GM12878 (cell line): Measurements from ENCODE around the gene TNFRSF8. TPM values are rescaled to one million over a fixed set of nuclear protein-coding genes. Genes with fewer than 3 reads are reported as not detected.

Experiments used
- ASH2L ChIP-seq: fragments of 300-600, 200-600 bp; sonication (generic); IDR thresholded peaks from 2 replicates; pipeline ENCODE4 v1.6.1; 2017; ENCODE audit warnings: low read depth, mild to moderate bottlenecking, borderline replicate concordance
- E4F1 ChIP-seq: fragments of 450-650 bp; IDR thresholded peaks from 2 replicates; pipeline ENCODE4 v1.6.1; 2018; ENCODE audit warnings: borderline replicate concordance, mild to moderate bottlenecking; ENCODE audit not compliant: partially characterized antibody
- ETV6 ChIP-seq, 2 experiments: fragments of 450-650 bp in 1 of 2; IDR thresholded peaks in 1 of 2; conservative IDR thresholded peaks in 1 of 2; 2 replicates each; pipeline ENCODE4 v1.6.1; 2014; ENCODE audit warnings: antibody characterized with exemption in 1 of 2, borderline replicate concordance in 1 of 2, low read depth in 1 of 2, mild to moderate bottlenecking in 1 of 2, moderate library complexity in 1 of 2
- KDM1A ChIP-seq: fragments of 200-600 bp; sonication (generic); IDR thresholded peaks from 2 replicates; pipeline ENCODE4 v1.6.1; 2016; ENCODE audit warnings: borderline replicate concordance
- KLF5 ChIP-seq: fragments of 450-650 bp; IDR thresholded peaks from 2 replicates; pipeline ENCODE4 v1.6.1; 2014; ENCODE audit warnings: mild to moderate bottlenecking; ENCODE audit not compliant: partially characterized antibody
- NR2C1 ChIP-seq: fragments of 450-650 bp; IDR thresholded peaks from 2 replicates; pipeline ENCODE4 v1.6.1; 2017; ENCODE audit warnings: antibody characterized with exemption, mild to moderate bottlenecking, moderate library complexity
- NR2C2 ChIP-seq: IDR thresholded peaks from 2 replicates; pipeline ENCODE4 v1.6.1; 2011; ENCODE audit warnings: borderline replicate concordance, low read depth; ENCODE audit not compliant: control insufficient read depth, insufficient read length
- RAD51 ChIP-seq: fragments of 450-650 bp; IDR thresholded peaks from 2 replicates; pipeline ENCODE4 v1.6.1; 2016; ENCODE audit warnings: moderate library complexity, mild to moderate bottlenecking, inconsistent platforms
- TBL1XR1 ChIP-seq: IDR thresholded peaks from 2 replicates; pipeline ENCODE4 v1.6.1; 2012; ENCODE audit warnings: low read depth, low read length, improper control_type of control experiment
- ZNF217 ChIP-seq: fragments of 450-650 bp; IDR thresholded peaks from 2 replicates; pipeline ENCODE4 v1.6.1; 2017; ENCODE audit warnings: antibody characterized with exemption, mild to moderate bottlenecking
- ZZZ3 ChIP-seq: IDR thresholded peaks from 2 replicates; pipeline ENCODE4 v1.6.1; 2011; ENCODE audit warnings: low read depth; ENCODE audit not compliant: control insufficient read depth, insufficient read length
- polyA plus RNA-seq, 11 experiments: library from polyadenylated mRNA; depleted of rRNA in 4 of 11; unstranded in 6 of 11; stranded (reverse) in 5 of 11; fragments of >200 nt; fragmentation: Nextera tagmentation in 4 of 11; fragmentation: Illumina TruSeq in 1 of 11; extraction: Ambion mirVana in 4 of 11; extraction: Trizol in 1 of 11; gene quantifications; 1 replicate in 1 of 11; 2 replicates in 10 of 11; pipeline versions ENCODE4 v1.2.1 to v1.2.3, GENCODE V29; 2011 to 2016; ENCODE audit warnings: inconsistent platforms in 2 of 11, missing spikeins in 2 of 11, low read depth in 1 of 11
- total RNA-seq, 4 experiments: library from RNA; depleted of rRNA in 3 of 4; stranded (reverse); fragments of >200 nt in 3 of 4; fragmentation: Illumina TruSeq in 1 of 4; extraction: Trizol in 1 of 4; gene quantifications; 2 replicates each; pipeline versions ENCODE4 v1.2.1 to v1.2.3, GENCODE V29; 2013 to 2021
- TF ChIP-seq, protein P1 (sequence below): fragments of 450-650 bp; IDR thresholded peaks from 2 replicates; pipeline ENCODE4 v1.6.1; 2017; ENCODE audit warnings: borderline replicate concordance
- TF ChIP-seq, protein P2 (sequence below): fragments of 450-650 bp; IDR thresholded peaks from 2 replicates; pipeline ENCODE4 v1.6.1; 2017; ENCODE audit warnings: mild to moderate bottlenecking
- TF ChIP-seq, protein P3 (sequence below): fragments of 450-650 bp; formaldehyde crosslinking; IDR thresholded peaks from 2 replicates; pipeline ENCODE4 v1.4.0; 2022; ENCODE audit warnings: mild to moderate bottlenecking, moderate library complexity
- TF ChIP-seq, protein P4 (sequence below): fragments of 450-650 bp; IDR thresholded peaks from 2 replicates; pipeline ENCODE4 v1.6.1; 2016; ENCODE audit warnings: mild to moderate bottlenecking

TNFRSF8 gene
- total and polyA plus RNA-seq, 10 of the 15 experiments (the other 5 are each of a cell fraction or from before 2014, with no cell fraction given), result 9.8 to 114 (median 58.8) TPM

DNA sequence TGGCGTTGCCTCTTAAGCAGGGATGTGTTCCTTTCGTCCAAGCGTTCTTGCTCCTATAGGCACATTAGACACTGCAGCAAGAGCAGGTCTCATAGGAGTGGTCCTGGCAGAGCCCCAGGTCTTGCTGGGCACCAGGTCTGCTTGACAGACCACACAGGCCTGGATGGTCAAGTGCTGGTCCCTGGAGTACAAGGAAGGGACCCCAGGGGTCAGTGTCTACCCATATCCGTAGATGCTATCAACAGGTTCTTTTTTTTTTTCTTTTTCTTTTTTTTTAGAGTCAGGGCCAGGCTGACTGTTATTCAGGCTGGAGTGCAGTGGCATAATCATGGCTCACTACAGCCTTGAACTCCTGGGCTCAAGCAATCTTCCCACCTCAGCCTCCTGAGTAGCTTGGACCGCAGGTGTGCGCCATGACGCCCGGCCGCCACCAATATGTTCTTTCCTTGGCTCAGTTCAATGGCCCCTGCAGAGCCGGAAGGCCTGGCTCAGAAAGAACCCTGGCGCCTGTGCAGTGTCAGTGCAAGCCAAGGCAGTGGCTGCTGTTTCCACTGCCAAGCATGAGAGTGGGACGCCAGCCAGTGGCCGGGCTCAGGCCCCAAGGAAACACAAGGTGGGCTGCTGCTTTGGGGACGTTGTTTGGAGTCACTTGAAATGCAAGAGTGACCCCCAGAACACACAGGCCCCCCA, 10.0 kb upstream of the TNFRSF8 start (continued):
- no peak for TF ChIP-seq KLF5
- TF ChIP-seq E4F1, result no peak
- no peak for TF ChIP-seq ASH2L
- TF ChIP-seq, protein P1, sequence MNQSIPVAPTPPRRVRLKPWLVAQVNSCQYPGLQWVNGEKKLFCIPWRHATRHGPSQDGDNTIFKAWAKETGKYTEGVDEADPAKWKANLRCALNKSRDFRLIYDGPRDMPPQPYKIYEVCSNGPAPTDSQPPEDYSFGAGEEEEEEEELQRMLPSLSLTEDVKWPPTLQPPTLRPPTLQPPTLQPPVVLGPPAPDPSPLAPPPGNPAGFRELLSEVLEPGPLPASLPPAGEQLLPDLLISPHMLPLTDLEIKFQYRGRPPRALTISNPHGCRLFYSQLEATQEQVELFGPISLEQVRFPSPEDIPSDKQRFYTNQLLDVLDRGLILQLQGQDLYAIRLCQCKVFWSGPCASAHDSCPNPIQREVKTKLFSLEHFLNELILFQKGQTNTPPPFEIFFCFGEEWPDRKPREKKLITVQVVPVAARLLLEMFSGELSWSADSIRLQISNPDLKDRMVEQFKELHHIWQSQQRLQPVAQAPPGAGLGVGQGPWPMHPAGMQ, result no peak
- TF ChIP-seq, protein P2, sequence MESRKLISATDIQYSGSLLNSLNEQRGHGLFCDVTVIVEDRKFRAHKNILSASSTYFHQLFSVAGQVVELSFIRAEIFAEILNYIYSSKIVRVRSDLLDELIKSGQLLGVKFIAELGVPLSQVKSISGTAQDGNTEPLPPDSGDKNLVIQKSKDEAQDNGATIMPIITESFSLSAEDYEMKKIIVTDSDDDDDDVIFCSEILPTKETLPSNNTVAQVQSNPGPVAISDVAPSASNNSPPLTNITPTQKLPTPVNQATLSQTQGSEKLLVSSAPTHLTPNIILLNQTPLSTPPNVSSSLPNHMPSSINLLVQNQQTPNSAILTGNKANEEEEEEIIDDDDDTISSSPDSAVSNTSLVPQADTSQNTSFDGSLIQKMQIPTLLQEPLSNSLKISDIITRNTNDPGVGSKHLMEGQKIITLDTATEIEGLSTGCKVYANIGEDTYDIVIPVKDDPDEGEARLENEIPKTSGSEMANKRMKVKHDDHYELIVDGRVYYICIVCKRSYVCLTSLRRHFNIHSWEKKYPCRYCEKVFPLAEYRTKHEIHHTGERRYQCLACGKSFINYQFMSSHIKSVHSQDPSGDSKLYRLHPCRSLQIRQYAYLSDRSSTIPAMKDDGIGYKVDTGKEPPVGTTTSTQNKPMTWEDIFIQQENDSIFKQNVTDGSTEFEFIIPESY, result 0 out of 2 replicates have a peak, but pooled peaks have one; percentile 55
- TF ChIP-seq RAD51, result no peak
- no peak for TF ChIP-seq TBL1XR1
- TF ChIP-seq KDM1A, result no peak
- TF ChIP-seq, protein P3, sequence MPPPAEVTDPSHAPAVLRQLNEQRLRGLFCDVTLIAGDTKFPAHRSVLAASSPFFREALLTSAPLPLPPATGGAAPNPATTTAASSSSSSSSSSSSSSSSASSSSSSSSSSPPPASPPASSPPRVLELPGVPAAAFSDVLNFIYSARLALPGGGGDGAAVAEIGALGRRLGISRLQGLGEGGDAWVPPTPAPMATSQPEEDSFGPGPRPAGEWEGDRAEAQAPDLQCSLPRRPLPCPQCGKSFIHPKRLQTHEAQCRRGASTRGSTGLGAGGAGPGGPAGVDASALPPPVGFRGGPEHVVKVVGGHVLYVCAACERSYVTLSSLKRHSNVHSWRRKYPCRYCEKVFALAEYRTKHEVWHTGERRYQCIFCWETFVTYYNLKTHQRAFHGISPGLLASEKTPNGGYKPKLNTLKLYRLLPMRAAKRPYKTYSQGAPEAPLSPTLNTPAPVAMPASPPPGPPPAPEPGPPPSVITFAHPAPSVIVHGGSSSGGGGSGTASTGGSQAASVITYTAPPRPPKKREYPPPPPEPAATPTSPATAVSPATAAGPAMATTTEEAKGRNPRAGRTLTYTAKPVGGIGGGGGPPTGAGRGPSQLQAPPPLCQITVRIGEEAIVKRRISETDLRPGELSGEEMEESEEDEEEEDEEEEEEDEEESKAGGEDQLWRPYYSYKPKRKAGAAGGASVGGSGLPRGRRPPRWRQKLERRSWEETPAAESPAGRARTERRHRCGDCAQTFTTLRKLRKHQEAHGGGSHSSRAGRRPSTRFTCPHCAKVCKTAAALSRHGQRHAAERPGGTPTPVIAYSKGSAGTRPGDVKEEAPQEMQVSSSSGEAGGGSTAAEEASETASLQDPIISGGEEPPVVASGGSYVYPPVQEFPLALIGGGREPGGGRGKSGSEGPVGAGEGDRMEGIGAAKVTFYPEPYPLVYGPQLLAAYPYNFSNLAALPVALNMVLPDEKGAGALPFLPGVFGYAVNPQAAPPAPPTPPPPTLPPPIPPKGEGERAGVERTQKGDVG (CRISPR knock-in tag), result no peak
- TF ChIP-seq NR2C2, result no peak
- TF ChIP-seq ZNF217, result no peak
- TF ChIP-seq ETV6 (conservative IDR thresholded peaks at IDR 0.05 in 1 of 2, IDR thresholded peaks at IDR 0.05 in 1 of 2; ENCODE audit: borderline replicate concordance in 1 of 2, low read depth in 1 of 2), result no peak
- no peak for TF ChIP-seq ZZZ3
- TF ChIP-seq, protein P4, sequence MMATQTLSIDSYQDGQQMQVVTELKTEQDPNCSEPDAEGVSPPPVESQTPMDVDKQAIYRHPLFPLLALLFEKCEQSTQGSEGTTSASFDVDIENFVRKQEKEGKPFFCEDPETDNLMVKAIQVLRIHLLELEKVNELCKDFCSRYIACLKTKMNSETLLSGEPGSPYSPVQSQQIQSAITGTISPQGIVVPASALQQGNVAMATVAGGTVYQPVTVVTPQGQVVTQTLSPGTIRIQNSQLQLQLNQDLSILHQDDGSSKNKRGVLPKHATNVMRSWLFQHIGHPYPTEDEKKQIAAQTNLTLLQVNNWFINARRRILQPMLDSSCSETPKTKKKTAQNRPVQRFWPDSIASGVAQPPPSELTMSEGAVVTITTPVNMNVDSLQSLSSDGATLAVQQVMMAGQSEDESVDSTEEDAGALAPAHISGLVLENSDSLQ, result no peak
- no peak for TF ChIP-seq NR2C1
